Measurements from ENCODE around the gene KIAA1217.

KIAA1217 gene

GRCh38 chr10:24382596-24382978 lies 173.6 kb downstream of the KIAA1217 start:
- in situ Hi-C loops (cut with MboI; ENCODE audit: low pct_unique_long_range_greater_than_20kb, low sequenced_read_pairs), result no loop called here
- no peak for DNase-seq

GRCh38 chr10:24382979-24383663 lies 174.2 kb downstream of the KIAA1217 start:
- in situ Hi-C loops (cut with MboI; ENCODE audit: low pct_unique_long_range_greater_than_20kb, low sequenced_read_pairs), result no loop called here
- DNase-seq, result no peak

- in situ Hi-C loops (cut with MboI; ENCODE audit: low pct_unique_long_range_greater_than_20kb, low sequenced_read_pairs), result no loop called here
- DNase-seq, result peak; percentile 64
Observed at GRCh38 chr10:24383681-24384106, 174.8 kb downstream of the KIAA1217 start.

- no peak for DNase-seq
- in situ Hi-C loops (cut with MboI; ENCODE audit: low pct_unique_long_range_greater_than_20kb, low sequenced_read_pairs), result no loop called here
Observed at GRCh38 chr10:24384954-24385353, 176.0 kb downstream of the KIAA1217 start.

- no peak for DNase-seq
- in situ Hi-C loops (cut with MboI; ENCODE audit: low pct_unique_long_range_greater_than_20kb, low sequenced_read_pairs), result no loop called here
Observed at GRCh38 chr10:24385776-24386175, 176.8 kb downstream of the KIAA1217 start.

- in situ Hi-C loops (cut with MboI; ENCODE audit: low pct_unique_long_range_greater_than_20kb, low sequenced_read_pairs), result no loop called here
- DNase-seq, result no peak
Observed at GRCh38 chr10:24390146-24390700, 181.3 kb downstream of the KIAA1217 start.

GRCh38 chr10:24390746-24391145 lies 181.8 kb downstream of the KIAA1217 start:
- in situ Hi-C loops (cut with MboI; ENCODE audit: low pct_unique_long_range_greater_than_20kb, low sequenced_read_pairs), result no loop called here
- no peak for DNase-seq

- in situ Hi-C loops (cut with MboI; ENCODE audit: low pct_unique_long_range_greater_than_20kb, low sequenced_read_pairs), result no loop called here
- no peak for DNase-seq
Observed at GRCh38 chr10:24393201-24393600, 184.3 kb downstream of the KIAA1217 start.

GRCh38 chr10:24394461-24395190 lies 185.7 kb downstream of the KIAA1217 start:
- in situ Hi-C loops (cut with MboI; ENCODE audit: low pct_unique_long_range_greater_than_20kb, low sequenced_read_pairs), result no loop called here
- no peak for DNase-seq

- DNase-seq, result no peak
- in situ Hi-C loops (cut with MboI; ENCODE audit: low pct_unique_long_range_greater_than_20kb, low sequenced_read_pairs), result no loop called here
Observed at GRCh38 chr10:24396396-24396795, 187.5 kb downstream of the KIAA1217 start.

- in situ Hi-C loops (cut with MboI; ENCODE audit: low pct_unique_long_range_greater_than_20kb, low sequenced_read_pairs), result no loop called here
- no peak for DNase-seq
Observed at GRCh38 chr10:24397662-24398061, 188.7 kb downstream of the KIAA1217 start.

GRCh38 chr10:24404567-24404966 lies 195.6 kb downstream of the KIAA1217 start:
- in situ Hi-C loops (cut with MboI; ENCODE audit: low pct_unique_long_range_greater_than_20kb, low sequenced_read_pairs), result no loop called here
- DNase-seq, result no peak

GRCh38 chr10:24405635-24406034 lies 196.7 kb downstream of the KIAA1217 start:
- in situ Hi-C loops (cut with MboI; ENCODE audit: low pct_unique_long_range_greater_than_20kb, low sequenced_read_pairs), result no loop called here
- DNase-seq, result no peak

- no peak for DNase-seq
- in situ Hi-C loops (cut with MboI; ENCODE audit: low pct_unique_long_range_greater_than_20kb, low sequenced_read_pairs), result no loop called here
Observed at GRCh38 chr10:24406809-24407483, 198.0 kb downstream of the KIAA1217 start.

- no peak for DNase-seq
- in situ Hi-C loops (cut with MboI; ENCODE audit: low pct_unique_long_range_greater_than_20kb, low sequenced_read_pairs), result no loop called here
Observed at GRCh38 chr10:24407928-24408327, 199.0 kb downstream of the KIAA1217 start.

- DNase-seq, result no peak
- in situ Hi-C loops (cut with MboI; ENCODE audit: low pct_unique_long_range_greater_than_20kb, low sequenced_read_pairs), result no loop called here
Observed at GRCh38 chr10:24408365-24408764, 199.4 kb downstream of the KIAA1217 start.

GRCh38 chr10:24414597-24414996 lies 205.7 kb downstream of the KIAA1217 start:
- in situ Hi-C loops (cut with MboI; ENCODE audit: low pct_unique_long_range_greater_than_20kb, low sequenced_read_pairs), result no loop called here

GRCh38 chr10:24415455-24416125 lies 206.7 kb downstream of the KIAA1217 start:
- in situ Hi-C loops (cut with MboI; ENCODE audit: low pct_unique_long_range_greater_than_20kb, low sequenced_read_pairs), result no loop called here
- no peak for DNase-seq

More at GRCh38 chr10:24414597-24414996, 205.7 kb downstream of the KIAA1217 start:
- DNase-seq, result no peak

- in situ Hi-C loops (cut with MboI; ENCODE audit: low pct_unique_long_range_greater_than_20kb, low sequenced_read_pairs), result no loop called here
- DNase-seq, result no peak
Observed at GRCh38 chr10:24416248-24416647, 207.3 kb downstream of the KIAA1217 start.

Measured in KBM-7 (cell line).